GM19438 (cell line): ENCODE measurements around the gene CNOT6L.
"Not testable (repeated sequence)": the region's sequence is repeated elsewhere in the genome, so short reads cannot be mapped to it uniquely, and the experiment has no call there.

Experiments used
- ATAC-seq: cut with Tn5 transposase; IDR thresholded peaks from one replicate; pipeline ENCODE4 v1.9.1; 2021; ENCODE audit warnings: low read depth; ENCODE audit not compliant: unreplicated experiment

The CNOT6L gene

GRCh38 chr4:77783895-77784294, 35.3 kb downstream of the CNOT6L start:
- ATAC-seq: no peak

DNA sequence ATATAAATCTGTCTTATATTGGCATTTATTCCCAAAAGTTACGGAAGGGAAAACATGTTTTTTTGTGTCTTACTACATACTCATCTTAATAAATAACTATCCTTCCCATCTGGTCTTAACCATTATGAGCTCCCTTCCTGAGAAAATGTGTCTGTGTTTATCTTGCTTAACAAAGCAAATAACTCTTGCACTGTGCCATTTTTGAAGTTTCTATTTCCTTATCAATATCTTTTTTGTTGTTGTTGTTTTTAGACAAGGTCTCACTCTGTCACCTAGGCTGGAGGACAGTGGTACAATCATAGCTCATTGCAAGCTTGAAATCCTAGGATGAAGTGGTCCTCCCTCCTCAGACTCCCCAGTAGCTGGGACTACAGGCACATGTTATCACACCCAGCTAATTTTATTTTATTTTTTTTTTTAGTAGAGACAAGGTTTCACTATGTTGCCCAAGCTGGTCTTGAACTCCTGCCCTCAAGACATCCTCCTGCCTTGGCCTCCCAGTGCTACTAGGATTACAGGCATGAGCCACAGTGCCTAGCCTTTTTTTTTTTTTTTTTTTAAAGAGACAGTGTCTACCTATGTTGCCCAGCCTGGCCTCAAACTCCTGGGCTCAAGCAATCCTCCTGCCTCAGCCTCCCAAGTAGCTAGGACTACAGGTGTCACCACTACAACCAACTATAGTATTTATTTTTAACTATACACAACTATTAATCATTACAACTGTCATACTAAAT, 36.9 kb downstream of the CNOT6L start:
- ATAC-seq: no peak

DNA sequence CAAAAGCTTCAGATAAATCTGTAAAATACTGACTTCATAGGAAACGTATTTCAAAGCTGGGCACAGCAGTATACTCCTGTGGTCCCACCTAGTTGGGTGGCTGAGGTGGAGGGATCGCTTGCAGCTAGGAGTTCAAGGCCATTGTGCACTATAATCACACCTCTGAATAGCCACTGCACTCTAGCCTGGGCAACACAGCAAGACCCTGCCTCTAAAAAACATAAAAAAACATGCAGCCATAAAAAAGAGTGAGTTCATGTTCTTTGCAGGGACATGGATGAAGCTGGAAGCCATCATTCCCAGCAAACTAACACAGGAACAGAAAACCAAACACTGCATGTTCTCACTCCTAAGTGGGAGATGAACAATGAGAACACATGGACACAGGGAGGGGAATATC, 38.4 kb downstream of the CNOT6L start:
- not testable (repeated sequence) for ATAC-seq

GRCh38 chr4:77777135-77777807, 41.9 kb downstream of the CNOT6L start:
- ATAC-seq: no peak

GRCh38 chr4:77776182-77777134, 42.7 kb downstream of the CNOT6L start:
- no peak for ATAC-seq

DNA sequence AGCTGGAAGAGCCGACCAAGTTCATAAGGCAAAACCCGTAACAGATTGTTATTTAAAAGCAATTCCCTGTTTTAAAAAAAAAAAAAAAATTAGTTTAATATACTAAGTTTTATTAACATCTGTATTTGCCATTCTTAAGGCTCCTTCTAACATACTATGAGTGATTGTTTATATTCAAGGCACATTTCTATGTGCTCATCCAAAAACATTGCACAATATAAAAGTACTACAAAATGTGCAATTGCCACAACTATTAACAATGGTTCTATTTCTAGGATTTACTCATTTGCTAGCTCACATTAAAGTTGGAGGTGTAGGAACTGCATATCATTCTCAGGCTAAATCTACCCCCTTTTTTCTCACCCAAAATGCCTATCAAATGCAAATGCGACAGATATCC, 46.1 kb downstream of the CNOT6L start:
- no peak for ATAC-seq

- no peak for ATAC-seq
Measured at GRCh38 chr4:77771566-77771965, 47.6 kb downstream of the CNOT6L start.

- ATAC-seq: no peak
Measured at GRCh38 chr4:77765720-77766119, 53.4 kb downstream of the CNOT6L start.

GRCh38 chr4:77762531-77762930, 56.6 kb downstream of the CNOT6L start:
- no peak for ATAC-seq

- no peak for ATAC-seq
Measured at GRCh38 chr4:77761595-77761994, 57.6 kb downstream of the CNOT6L start.

DNA sequence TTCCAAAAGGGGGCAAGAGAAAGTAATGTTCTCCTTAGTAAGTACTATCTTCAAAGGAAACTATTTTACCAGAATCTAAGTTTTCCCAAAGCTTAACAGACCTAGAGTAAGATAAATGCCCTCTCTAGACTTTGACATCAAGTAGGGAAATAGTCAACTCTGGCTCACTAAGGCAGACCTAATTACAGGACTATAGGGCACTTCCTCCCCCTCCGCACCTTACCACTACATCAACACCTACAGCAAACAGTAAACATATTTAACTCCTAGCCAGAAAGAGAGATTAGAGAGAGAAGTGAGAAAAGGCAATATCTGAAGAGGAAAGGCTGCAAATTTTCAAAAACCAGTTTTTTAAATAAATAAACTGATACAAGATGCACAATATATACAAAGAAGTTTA, 60.4 kb downstream of the CNOT6L start:
- ATAC-seq: no peak

DNA sequence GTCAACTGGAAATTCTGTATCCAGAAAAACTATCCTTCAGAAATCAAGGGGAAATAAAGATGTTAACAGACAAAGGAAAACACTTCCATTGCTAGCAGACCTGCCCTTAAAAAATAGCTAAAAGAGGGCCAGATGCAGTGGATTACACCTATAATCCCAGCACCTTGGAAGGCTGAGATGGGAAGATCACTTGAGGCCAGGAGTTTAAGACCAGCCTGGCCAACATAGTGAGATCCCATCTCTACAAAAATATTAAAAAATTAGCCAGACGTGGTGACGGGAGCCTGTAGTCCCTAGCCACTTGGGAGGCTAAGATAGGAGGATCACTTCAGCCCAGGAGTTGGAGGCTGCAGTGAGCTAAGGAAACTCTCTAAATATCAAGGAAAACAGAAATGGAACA, 67.4 kb downstream of the CNOT6L start:
- ATAC-seq: no peak

DNA sequence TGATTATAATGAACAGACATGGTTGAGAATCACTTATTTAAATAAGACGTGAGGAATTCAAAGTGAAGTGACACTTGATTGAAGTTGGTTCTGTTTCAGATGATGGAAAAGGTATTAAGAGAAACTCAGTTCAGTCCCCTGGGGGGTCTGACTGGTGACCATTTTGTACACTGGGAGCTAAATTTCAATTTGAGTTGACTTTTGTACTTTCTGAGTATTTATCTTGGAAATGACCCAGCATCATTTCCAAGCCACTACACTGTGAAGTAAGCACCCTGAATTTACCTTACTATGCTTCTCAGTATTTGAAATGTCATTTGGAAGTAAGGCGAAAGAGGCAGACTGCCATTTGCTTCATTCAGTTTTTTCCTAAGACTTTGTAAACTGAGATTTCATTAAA, 73.4 kb downstream of the CNOT6L start:
- no peak for ATAC-seq

DNA sequence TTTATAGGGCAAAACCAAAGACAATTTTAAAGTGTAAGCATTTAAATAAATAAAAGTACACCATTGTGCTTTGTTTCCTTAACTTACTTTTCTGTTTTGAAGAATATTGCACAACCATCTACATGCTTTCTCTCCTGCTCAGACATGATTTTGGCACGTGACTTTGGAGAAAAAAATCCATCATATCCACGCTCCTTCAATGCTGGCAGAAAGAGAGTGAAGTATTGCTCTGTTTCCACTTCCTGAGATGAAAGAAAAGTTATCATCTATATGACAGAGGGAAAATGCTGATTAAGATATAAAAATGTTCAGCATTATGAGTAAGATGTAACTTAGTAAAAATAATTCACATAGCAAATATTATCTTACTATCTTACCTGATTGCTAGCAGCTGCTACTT, 77.1 kb downstream of the CNOT6L start:
- ATAC-seq: no peak

- ATAC-seq: no peak
Measured at GRCh38 chr4:77740480-77740879, 78.7 kb downstream of the CNOT6L start.

GRCh38 chr4:77734928-77735327, 84.2 kb downstream of the CNOT6L start:
- peak; percentile 90 for ATAC-seq

DNA sequence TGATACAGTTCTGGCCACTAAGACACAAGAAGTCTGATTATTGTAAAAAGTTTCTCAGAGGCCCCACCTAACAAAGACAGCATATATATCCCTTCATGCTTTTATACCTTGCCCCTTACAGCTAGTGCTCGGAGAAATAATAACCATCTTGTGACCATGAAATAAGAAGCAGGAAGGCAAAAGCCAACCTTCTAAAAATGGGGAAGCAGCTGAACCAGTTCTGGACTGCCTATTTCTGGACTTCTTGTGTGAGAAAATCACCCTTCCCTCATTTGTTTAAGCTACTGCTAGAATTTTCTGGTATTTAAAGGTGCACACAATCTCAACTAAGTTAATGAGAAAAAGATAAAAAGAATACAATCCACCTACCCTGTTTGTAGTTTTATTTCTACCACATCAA, 87.5 kb downstream of the CNOT6L start:
- ATAC-seq: no peak

DNA sequence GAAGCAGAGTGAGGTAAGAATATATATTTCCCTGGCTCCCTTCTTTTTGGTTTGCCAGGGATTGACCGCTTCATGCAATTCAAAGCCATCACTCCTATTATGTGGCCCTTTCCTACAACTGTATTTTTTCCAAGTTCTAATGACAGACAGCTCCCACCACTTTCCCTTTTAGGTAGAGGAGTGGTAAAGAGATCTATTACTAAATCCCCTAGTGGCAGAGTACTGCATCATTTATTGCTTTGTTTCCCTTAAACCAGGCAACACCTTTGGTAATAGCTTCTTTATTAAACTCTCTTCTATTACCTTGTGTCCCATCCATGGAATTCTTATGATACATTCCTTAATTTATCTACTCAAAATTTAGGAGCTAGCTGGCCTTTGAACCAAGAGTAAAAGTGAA, 90.7 kb downstream of the CNOT6L start:
- no peak for ATAC-seq

DNA sequence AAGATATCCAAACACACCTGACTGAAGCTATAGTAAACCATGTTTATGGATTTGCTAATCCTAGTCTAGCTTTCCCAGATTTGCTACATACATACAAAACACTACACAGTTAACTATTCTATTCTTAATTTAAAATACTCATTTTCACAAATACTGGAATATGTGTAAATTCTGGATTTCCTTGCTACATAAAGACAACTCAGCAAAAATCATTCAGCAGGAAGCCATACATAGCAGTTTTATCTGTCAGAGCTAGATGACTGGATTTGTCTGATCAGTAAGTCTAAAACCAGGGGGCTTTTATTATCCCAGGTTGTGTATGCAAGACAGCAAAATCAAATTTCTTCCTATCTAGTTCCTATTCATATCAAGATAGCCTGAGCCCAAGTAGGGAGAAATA, 98.1 kb downstream of the CNOT6L start:
- no peak for ATAC-seq

- ATAC-seq: not testable (repeated sequence)
Measured at GRCh38 chr4:77718500-77718899, 100.7 kb downstream of the CNOT6L start.
